Stomach (tissue), 9 donors: ENCODE measurements around the gene BNIP2. TPM values are rescaled to one million over a fixed set of nuclear protein-coding genes. Genes with fewer than 3 reads are reported as not detected.

Source experiments
- DNase-seq, 2 donors: peaks; one replicate each; pipeline versions ENCODE4 v3.0.0 to v3.0.0-alpha.2; 2013 to 2019
- H3K27ac ChIP-seq, 5 donors: fragments of 200-600 bp in 4 of 5; sonication (generic) in 4 of 5; one replicate each; pipeline ENCODE4 v1.5.1; 2013 to 2019; ENCODE audit warnings: mild to moderate bottlenecking in 1 of 5, moderate library complexity in 1 of 5
- H3K27me3 ChIP-seq, 3 donors: fragments of 200-600 bp; sonication (generic); one replicate each; pipeline ENCODE4 v1.5.1; 2017 to 2019; ENCODE audit warnings: mixed run types in 1 of 3
- H3K36me3 ChIP-seq, 4 donors: fragments of 200-600 bp; sonication (generic); 1 replicate in 3 of 4; 2 replicates in 1 of 4; pipeline ENCODE4 v1.5.1; 2016 to 2019
- H3K4me1 ChIP-seq, 4 donors: fragments of 200-600 bp; sonication (generic); one replicate each; pipeline ENCODE4 v1.5.1; 2016 to 2019
- H3K4me3 ChIP-seq, 4 donors: fragments of 200-600 bp; sonication (generic) in 3 of 4; one replicate each; pipeline ENCODE4 v1.5.1; 2016 to 2019; ENCODE audit warnings: mild to moderate bottlenecking in 1 of 4
- H3K9me3 ChIP-seq, 4 donors: fragments of 200-600 bp; sonication (generic); one replicate each; pipeline ENCODE4 v1.5.1; 2016 to 2019
- EP300 ChIP-seq: sonication (generic); formaldehyde crosslinking; IDR thresholded peaks from one replicate; pipeline ENCODE4 v1.6.1; 2017; ENCODE audit warnings: antibody characterized with exemption
- POLR2A ChIP-seq, 4 donors: fragments of 450-650 bp; IDR thresholded peaks; one replicate each; pipeline ENCODE4 v1.6.1; 2016; ENCODE audit warnings: antibody characterized with exemption in 4 of 4, control low read depth in 2 of 4, mild to moderate bottlenecking in 1 of 4, moderate library complexity in 1 of 4
- POLR2AphosphoS5 ChIP-seq, 3 donors: sonication (generic); formaldehyde crosslinking; IDR thresholded peaks; one replicate each; pipeline ENCODE4 v1.6.1; 2016; ENCODE audit warnings: antibody characterized with exemption in 3 of 3
- WGBS, 5 donors: extraction: QIAGEN DNeasy Blood & Tissue Kit in 3 of 5; methylation state at CpG; one replicate each; pipeline versions ENCODE4 v1.1.5 to v1.1.7; 2013 to 2018; 5-methylcytosine and 5-hydroxymethylcytosine counted together
- intact Hi-C: fragments of 100-400 bp; cut with DNase I; formaldehyde crosslinking; loops from one replicate; pipeline ENCODE4 v1.15.1; 2023; ENCODE audit warnings: low total_unique reads
- polyA plus RNA-seq, 3 donors: library from polyadenylated mRNA; stranded (reverse); fragments of 200-250 nt; gene quantifications; one replicate each; pipeline ENCODE4 v1.2.3, GENCODE V29; 2013
- total RNA-seq, 5 donors: library from RNA; depleted of rRNA; stranded (reverse); fragments of >200 nt; gene quantifications; one replicate each; pipeline versions ENCODE4 v1.1.0 to v1.2.3, GENCODE V29; 2014 to 2016
- TF ChIP-seq, protein P1 (sequence below), 7 experiments: fragments of 450-650 bp in 4 of 7; fragments of 200-600 bp in 3 of 7; sonication (generic) in 3 of 7; IDR thresholded peaks; one replicate each; pipeline ENCODE4 v1.5.1; 2016 to 2019; ENCODE audit warnings: antibody characterized with exemption in 7 of 7, control low read depth in 2 of 7, mild to moderate bottlenecking in 1 of 7
- donor health status: healthy with polysubstance abuse.
- donor health status: Bipolar disorder and iron deficiency.
- donor health status: healthy.

Gene BNIP2
- total and polyA plus RNA-seq, 8 donors, result 15.2 to 194 (median 53.6) TPM

DNA sequence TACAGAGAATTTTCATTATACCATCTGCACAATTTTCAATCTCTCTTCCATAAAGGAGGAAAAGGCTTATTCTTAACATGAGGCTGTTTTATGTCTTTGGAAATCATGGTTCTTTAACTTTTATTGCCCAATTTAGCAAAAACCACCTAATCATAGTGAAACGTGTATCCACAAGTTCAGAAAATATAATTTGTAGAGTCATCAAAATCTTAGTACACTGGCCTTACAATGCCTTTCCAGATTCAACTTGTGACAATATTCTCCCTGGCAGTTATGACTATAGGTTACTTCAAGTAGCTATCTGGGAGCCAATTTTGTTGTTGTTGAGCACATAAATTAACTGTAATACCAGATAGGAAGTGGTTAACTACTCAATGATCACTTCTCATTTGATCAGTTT is 10.9 kb downstream of the BNIP2 start:
- 62 to 92% (median 79%) methylated on average over 1 of the region's 1 CpG for WGBS, 5 donors
- H3K27me3 ChIP-seq, result no peaks in the 10 kb centered on the region
- H3K27ac ChIP-seq, result no peak overlapping the region
- H3K9me3 ChIP-seq, result no peaks in the 10 kb centered on the region
- peaks cover 66 to 93% (median 92%) of the 10 kb centered on the region in 4 donors for H3K36me3 ChIP-seq
- H3K4me1 ChIP-seq, result peaks cover 0 to 2% (median 0%) of the 10 kb centered on the region in 4 donors
- no peak overlapping the region for H3K4me3 ChIP-seq
- intact Hi-C loops, result no loop called here
- TF ChIP-seq POLR2A (IDR thresholded peaks at IDR 0.05) (no peak), POLR2AphosphoS5 (IDR thresholded peaks at IDR 0.05) (no peak), EP300 (no peak)
- TF ChIP-seq, protein P1, sequence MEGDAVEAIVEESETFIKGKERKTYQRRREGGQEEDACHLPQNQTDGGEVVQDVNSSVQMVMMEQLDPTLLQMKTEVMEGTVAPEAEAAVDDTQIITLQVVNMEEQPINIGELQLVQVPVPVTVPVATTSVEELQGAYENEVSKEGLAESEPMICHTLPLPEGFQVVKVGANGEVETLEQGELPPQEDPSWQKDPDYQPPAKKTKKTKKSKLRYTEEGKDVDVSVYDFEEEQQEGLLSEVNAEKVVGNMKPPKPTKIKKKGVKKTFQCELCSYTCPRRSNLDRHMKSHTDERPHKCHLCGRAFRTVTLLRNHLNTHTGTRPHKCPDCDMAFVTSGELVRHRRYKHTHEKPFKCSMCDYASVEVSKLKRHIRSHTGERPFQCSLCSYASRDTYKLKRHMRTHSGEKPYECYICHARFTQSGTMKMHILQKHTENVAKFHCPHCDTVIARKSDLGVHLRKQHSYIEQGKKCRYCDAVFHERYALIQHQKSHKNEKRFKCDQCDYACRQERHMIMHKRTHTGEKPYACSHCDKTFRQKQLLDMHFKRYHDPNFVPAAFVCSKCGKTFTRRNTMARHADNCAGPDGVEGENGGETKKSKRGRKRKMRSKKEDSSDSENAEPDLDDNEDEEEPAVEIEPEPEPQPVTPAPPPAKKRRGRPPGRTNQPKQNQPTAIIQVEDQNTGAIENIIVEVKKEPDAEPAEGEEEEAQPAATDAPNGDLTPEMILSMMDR (IDR thresholded peaks at IDR 0.05), result no peak
- no peak for DNase-seq

DNA sequence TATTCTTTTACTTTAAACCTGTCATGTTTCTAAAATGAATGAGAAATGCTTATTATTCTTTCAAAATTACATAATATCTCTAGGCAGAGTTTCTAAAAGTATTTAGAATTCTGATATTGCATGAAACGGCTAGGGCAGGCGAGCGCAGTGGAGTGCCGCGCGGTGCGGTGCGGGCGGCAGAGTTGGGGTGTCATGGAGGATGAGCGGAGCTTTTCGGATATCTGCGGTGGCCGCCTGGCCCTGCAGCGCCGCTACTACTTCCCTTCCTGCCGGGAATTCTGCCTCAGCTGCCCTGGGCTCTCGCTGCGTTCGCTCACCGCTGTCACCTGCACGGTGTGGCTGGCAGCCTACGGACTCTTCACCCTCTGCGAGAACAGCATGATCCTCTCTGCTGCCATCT is 12.6 kb downstream of the BNIP2 start:
- intact Hi-C loops, result no loop called here
- peaks cover 74 to 100% (median 100%) of the 10 kb centered on the region in 4 donors for H3K36me3 ChIP-seq
- DNase-seq, result no peak
- no peaks in the 10 kb centered on the region for H3K27me3 ChIP-seq
- H3K27ac ChIP-seq, result no peak overlapping the region
- 94 to 100% (median 98%) methylated on average over 23 of the region's 23 CpGs for WGBS, 5 donors
- H3K4me3 ChIP-seq, result no peak overlapping the region
- H3K9me3 ChIP-seq, result no peaks in the 10 kb centered on the region
- no peaks in the 10 kb centered on the region for H3K4me1 ChIP-seq
- TF ChIP-seq, protein P1 (IDR thresholded peaks at IDR 0.05), result no peak
- no peak for TF ChIP-seq EP300
- no peak for TF ChIP-seq POLR2A (IDR thresholded peaks at IDR 0.05)
- no peak for TF ChIP-seq POLR2AphosphoS5 (IDR thresholded peaks at IDR 0.05)

DNA sequence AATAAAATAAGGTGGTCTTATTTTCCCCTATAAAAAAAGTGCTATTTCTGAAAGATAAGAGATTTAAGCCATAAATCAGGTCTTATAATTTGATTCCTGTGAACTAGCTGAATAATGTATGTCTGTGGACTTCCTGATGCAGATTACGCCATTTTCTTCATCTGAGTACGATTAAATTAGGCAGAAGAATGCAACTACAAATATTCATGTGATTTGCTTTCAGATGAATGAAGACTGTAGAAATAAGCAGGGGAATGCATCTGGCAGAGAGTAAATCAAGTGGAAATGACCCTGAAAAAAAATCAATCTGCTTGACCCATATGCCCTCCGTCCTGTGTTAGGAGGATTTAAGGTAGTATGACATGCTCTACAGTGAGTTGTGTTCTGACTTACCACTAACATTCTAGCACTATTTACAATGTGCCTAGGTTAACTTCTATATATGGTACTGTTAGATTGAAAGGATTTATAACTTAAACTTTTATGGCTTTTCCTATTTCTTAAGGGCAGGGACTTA is 14.7 kb downstream of the BNIP2 start:
- no peaks in the 10 kb centered on the region for H3K4me1 ChIP-seq
- H3K4me3 ChIP-seq, result no peak overlapping the region
- intact Hi-C loops, result no loop called here
- H3K27ac ChIP-seq, result no peak overlapping the region
- H3K36me3 ChIP-seq, result peaks cover 78 to 100% (median 100%) of the 10 kb centered on the region in 4 donors
- no peak for DNase-seq
- WGBS, 5 donors, result 89 to 95% (median 90%) methylated on average over 3 of the region's 3 CpGs
- H3K27me3 ChIP-seq, result no peaks in the 10 kb centered on the region
- TF ChIP-seq, protein P1 (IDR thresholded peaks at IDR 0.05), result no peak
- TF ChIP-seq POLR2AphosphoS5 (IDR thresholded peaks at IDR 0.05) (no peak), POLR2A (IDR thresholded peaks at IDR 0.05) (no peak), EP300 (no peak)
- no peaks in the 10 kb centered on the region for H3K9me3 ChIP-seq

DNA sequence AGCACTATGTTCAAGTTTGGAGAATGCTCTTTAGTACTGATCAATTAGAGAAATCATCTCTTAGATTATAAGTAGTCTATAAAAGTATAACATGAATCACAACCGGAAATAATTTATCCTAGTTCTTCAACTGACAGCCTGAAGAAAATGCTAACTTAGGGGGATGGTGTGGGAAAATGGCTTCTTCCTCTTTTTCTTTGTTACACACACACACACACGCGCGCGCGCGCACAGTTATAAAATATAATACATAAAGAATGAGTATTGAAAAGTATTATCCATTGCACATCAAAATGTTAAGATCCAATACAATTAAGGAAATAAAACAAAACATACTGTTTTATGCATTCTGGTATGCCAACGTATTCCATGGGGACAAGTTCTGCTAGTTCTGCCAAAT is 20.6 kb downstream of the BNIP2 start:
- Histone ChIP-seq H3K4me1 (no peaks in the 10 kb centered on the region), H3K27me3 (no peaks in the 10 kb centered on the region), H3K36me3 (peaks cover 67 to 99% (median 96%) of the 10 kb centered on the region in 4 donors), H3K27ac (no peak overlapping the region), H3K4me3 (no peak overlapping the region), H3K9me3 (no peaks in the 10 kb centered on the region)
- no peak for TF ChIP-seq EP300
- no peak for TF ChIP-seq POLR2A (IDR thresholded peaks at IDR 0.05)
- no peak for TF ChIP-seq POLR2AphosphoS5 (IDR thresholded peaks at IDR 0.05)
- TF ChIP-seq, protein P1 (IDR thresholded peaks at IDR 0.05), result no peak
- WGBS, 5 donors, result 83 to 94% (median 88%) methylated on average over 8 of the region's 8 CpGs
- DNase-seq, result no peak
- intact Hi-C loops, result no loop called here
